OCI-LY7 (cell line): Measurements from ENCODE around the gene TP53AIP1. TPM values are rescaled to one million over a fixed set of nuclear protein-coding genes. Genes with fewer than 3 reads are reported as not detected.

Experiments used
- BruUV-seq: library from RNA; stranded (reverse); fragments of 400-500 nt; replicated peaks from 2 replicates; lab custom pipeline; 2021; lab: Mats Ljungman, UMichigan
- CTCF ChIA-PET: fragments of 300-600 bp; sonication (Branson Sonifier 250); formaldehyde crosslinking; loops from one replicate; lab custom pipeline; 2022; ENCODE audit warnings: antibody characterized with exemption; ENCODE audit not compliant: unreplicated experiment; lab: Charles Lee
- POLR2A ChIA-PET: fragments of 300-600 bp; sonication (Branson Sonifier 250); formaldehyde crosslinking; loops from one replicate; lab custom pipeline; 2022; ENCODE audit warnings: antibody characterized with exemption; lab: Charles Lee
- DNase-seq: peaks from one replicate; pipeline ENCODE4 v3.0.0-alpha.2; 2015; ENCODE audit warnings: low spot score
- H2AFZ ChIP-seq: fragments of 200-600 bp; sonication (generic), shearing (Covaris generic); 2 replicates; pipeline ENCODE4 v1.6.1; 2014; ENCODE audit warnings: mild to moderate bottlenecking, antibody characterized with exemption, low read length, moderate library complexity
- H3K27ac ChIP-seq: fragments of 200-600 bp; sonication (generic); 2 replicates; pipeline ENCODE4 v1.5.1; 2014; ENCODE audit warnings: mixed run types, low read depth, mild to moderate bottlenecking, moderate library complexity, low read length, inconsistent platforms; ENCODE audit not compliant: poor library complexity, severe bottlenecking
- H3K36me3 ChIP-seq: fragments of 200-600 bp; sonication (generic); 2 replicates; pipeline ENCODE4 v1.6.1; 2014; ENCODE audit warnings: mild to moderate bottlenecking, antibody characterized with exemption, low read length, moderate library complexity, mixed read lengths; ENCODE audit not compliant: insufficient read depth
- H3K4me1 ChIP-seq: fragments of 200-600 bp; sonication (generic); 2 replicates; pipeline ENCODE4 v1.5.1; 2014; ENCODE audit warnings: mild to moderate bottlenecking, low read length; ENCODE audit not compliant: insufficient read depth, poor library complexity, severe bottlenecking
- H3K4me2 ChIP-seq: fragments of 200-600 bp; sonication (generic); 2 replicates; pipeline ENCODE4 v1.6.1; 2014; ENCODE audit warnings: mild to moderate bottlenecking, low read length
- H3K4me3 ChIP-seq: fragments of 200-600 bp; sonication (generic); 2 replicates; pipeline ENCODE4 v1.5.1; 2014; ENCODE audit warnings: mild to moderate bottlenecking, low read depth, low read length; ENCODE audit not compliant: poor library complexity, severe bottlenecking
- H3K79me2 ChIP-seq: fragments of 200-600 bp; sonication (generic); 2 replicates; pipeline ENCODE4 v1.6.1; 2016; ENCODE audit warnings: low read depth, mild to moderate bottlenecking, low read length, moderate library complexity, mixed read lengths; ENCODE audit not compliant: insufficient read depth
- H3K9me2 ChIP-seq: fragments of 200-600 bp; sonication (generic); 2 replicates; pipeline ENCODE4 v1.6.1; 2016; ENCODE audit warnings: mild to moderate bottlenecking, low read length, mixed read lengths; ENCODE audit not compliant: insufficient read depth
- H3K9me3 ChIP-seq: fragments of 200-600 bp; sonication (generic); 2 replicates; pipeline ENCODE4 v1.6.1; 2014; ENCODE audit warnings: mild to moderate bottlenecking, mixed run types, low read length, mixed read lengths
- H4K20me1 ChIP-seq: fragments of 200-600 bp; sonication (generic); 2 replicates; pipeline ENCODE4 v1.6.1; 2014; ENCODE audit warnings: mild to moderate bottlenecking, antibody characterized with exemption, low read length, moderate library complexity, mixed read lengths; ENCODE audit not compliant: insufficient read depth
- EZH2phosphoT487 ChIP-seq: fragments of 200-600 bp; sonication (generic); IDR thresholded peaks from 2 replicates; pipeline ENCODE4 v1.6.1; 2018; ENCODE audit warnings: low read depth, borderline replicate concordance, mild to moderate bottlenecking, mixed run types, antibody characterized with exemption, low read length, moderate library complexity, mixed read lengths
- intact Hi-C: fragments of 100-400 bp; cut with micrococcal nuclease; formaldehyde crosslinking; loops from one replicate; pipeline ENCODE4 v1.10.0; 2022; ENCODE audit not compliant: unreplicated experiment
- total RNA-seq, 2 experiments: library from RNA; depleted of rRNA in 1 of 2; stranded (reverse); fragments of >200 nt in 1 of 2; shearing (Covaris generic) in 1 of 2; gene quantifications; 2 replicates each; pipeline ENCODE4 v1.2.3, GENCODE V29; 2014 to 2022
- TF ChIP-seq, protein P1 (sequence below): fragments of 200-600 bp; sonication (generic); conservative IDR thresholded peaks from 2 replicates; pipeline ENCODE4 v1.5.1; 2014; ENCODE audit warnings: mild to moderate bottlenecking, antibody characterized with exemption, low read length, moderate library complexity, mixed read lengths

The TP53AIP1 gene
- total RNA-seq, 2 experiments from 2014 or later, result not detected

DNA sequence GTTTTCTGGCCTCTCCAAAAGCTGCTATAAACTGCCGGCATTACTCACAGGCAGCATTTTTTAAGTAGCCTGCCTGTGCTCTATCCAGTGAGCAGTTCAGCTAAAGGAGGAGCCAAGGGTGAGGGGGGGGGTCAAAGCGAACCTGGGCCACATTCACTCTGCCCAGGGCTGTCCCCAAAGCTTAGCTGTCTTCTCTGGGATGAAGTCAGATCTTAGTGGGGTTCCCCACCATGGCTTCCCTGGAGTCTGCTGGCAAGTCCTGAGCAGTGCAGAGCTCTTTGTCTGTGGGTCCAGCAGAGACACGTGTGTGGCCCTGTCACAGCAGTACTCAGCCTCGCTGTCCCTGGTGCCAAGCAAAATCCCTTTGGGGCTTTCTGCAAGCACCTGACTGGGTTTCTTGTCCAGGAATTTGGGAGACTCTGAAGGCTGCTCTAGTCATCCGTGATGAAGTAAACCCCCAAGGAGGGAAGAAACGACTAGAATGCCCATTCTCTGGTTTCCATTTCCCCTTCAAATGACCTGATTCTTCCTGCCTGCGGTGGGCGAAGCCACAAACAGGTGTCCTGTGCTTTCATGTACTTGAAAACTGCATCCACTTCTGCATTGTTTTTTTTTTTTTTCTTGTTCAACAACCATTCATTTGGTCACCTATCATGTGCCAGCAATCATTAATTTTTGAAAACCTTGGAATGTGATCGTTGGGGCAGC, 48.9 kb downstream of the TP53AIP1 start:
- no peaks in the 10 kb centered on the region for H3K4me1 ChIP-seq
- no peak overlapping the region for H3K4me2 ChIP-seq
- ChIA-PET POLR2A (no interaction called here), CTCF (no interaction called here)
- H3K36me3 ChIP-seq, result no peaks in the 10 kb centered on the region
- H3K4me3 ChIP-seq, result no peak overlapping the region
- no TSS peak for BruUV-seq
- no peak for DNase-seq
- no peak overlapping the region for H3K27ac ChIP-seq
- no peak overlapping the region for H2AFZ ChIP-seq
- no peaks in the 10 kb centered on the region for H4K20me1 ChIP-seq
- no peaks in the 10 kb centered on the region for H3K79me2 ChIP-seq
- TF ChIP-seq, protein P1, sequence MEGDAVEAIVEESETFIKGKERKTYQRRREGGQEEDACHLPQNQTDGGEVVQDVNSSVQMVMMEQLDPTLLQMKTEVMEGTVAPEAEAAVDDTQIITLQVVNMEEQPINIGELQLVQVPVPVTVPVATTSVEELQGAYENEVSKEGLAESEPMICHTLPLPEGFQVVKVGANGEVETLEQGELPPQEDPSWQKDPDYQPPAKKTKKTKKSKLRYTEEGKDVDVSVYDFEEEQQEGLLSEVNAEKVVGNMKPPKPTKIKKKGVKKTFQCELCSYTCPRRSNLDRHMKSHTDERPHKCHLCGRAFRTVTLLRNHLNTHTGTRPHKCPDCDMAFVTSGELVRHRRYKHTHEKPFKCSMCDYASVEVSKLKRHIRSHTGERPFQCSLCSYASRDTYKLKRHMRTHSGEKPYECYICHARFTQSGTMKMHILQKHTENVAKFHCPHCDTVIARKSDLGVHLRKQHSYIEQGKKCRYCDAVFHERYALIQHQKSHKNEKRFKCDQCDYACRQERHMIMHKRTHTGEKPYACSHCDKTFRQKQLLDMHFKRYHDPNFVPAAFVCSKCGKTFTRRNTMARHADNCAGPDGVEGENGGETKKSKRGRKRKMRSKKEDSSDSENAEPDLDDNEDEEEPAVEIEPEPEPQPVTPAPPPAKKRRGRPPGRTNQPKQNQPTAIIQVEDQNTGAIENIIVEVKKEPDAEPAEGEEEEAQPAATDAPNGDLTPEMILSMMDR, result no peak
- no peak for TF ChIP-seq EZH2phosphoT487
- intact Hi-C loops, result no loop called here
- H3K9me3 ChIP-seq, result no peaks in the 10 kb centered on the region
- no peaks in the 10 kb centered on the region for H3K9me2 ChIP-seq

DNA sequence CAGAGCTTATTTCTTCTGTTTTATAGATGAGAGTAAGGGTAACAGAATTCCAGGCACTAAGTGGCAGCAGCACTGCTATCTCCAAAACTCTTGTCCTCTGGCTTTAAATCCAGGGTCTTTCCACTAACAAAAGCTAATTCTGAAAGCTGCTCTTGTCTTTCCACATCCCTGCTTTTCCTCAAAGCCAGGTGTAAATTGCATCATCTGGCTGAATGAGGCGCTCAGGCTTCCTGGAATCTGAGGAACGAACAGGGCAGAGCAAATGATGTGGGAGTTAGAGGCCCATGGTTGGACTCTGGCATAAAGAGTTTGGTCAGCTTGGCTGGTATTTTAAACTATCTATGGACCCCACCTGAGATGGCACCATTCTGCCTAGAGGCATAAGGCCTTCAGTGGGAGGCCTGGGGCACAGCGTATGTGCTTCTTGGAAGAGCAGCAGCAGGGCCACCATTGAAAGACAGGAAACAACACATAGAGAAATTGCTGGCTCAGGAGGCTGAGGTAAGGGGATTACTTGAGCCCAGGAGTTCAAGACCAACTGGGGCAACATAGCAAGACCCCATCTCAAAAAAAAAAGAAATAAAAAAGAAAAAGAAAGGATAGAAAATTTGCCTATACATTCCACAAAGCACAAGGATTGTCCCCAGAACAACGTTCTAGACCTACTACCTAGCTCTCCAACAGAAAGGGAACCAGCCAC, 49.7 kb downstream of the TP53AIP1 start:
- H3K4me3 ChIP-seq, result no peak overlapping the region
- no peak overlapping the region for H2AFZ ChIP-seq
- ChIA-PET POLR2A (no interaction called here), CTCF (no interaction called here)
- H3K9me2 ChIP-seq, result no peaks in the 10 kb centered on the region
- no peaks in the 10 kb centered on the region for H3K79me2 ChIP-seq
- H3K4me1 ChIP-seq, result no peaks in the 10 kb centered on the region
- H3K36me3 ChIP-seq, result no peaks in the 10 kb centered on the region
- H3K9me3 ChIP-seq, result no peaks in the 10 kb centered on the region
- no peak overlapping the region for H3K4me2 ChIP-seq
- no TSS peak for BruUV-seq
- H3K27ac ChIP-seq, result no peak overlapping the region
- TF ChIP-seq, protein P1, result no peak
- no peak for TF ChIP-seq EZH2phosphoT487
- intact Hi-C loops, result no loop called here
- DNase-seq, result no peak
- H4K20me1 ChIP-seq, result no peaks in the 10 kb centered on the region

DNA sequence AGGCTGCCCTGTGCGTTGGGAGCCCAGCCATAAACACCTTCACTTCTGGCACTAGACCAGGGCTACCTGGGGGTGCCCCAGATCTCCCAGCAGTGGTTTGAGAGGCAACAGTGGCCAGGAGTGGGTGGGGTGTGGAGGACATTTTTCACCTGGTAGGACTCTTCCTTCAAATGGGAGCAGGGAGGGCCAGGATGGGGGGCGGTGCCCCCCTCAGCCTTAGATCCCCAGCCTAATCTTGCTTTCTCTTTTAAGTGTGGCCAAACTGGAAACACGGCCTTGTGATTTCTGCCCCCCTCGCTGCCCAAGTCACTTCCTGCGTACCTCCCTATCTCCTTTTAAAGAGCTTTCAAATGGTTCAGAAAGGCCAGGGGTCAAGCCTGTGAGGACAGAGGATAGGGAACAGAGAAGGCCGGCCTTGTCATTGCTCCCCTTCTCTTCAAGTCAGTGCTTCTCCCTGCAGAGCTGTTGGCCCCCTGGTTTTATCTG, 50.7 kb downstream of the TP53AIP1 start:
- no peak overlapping the region for H3K27ac ChIP-seq
- DNase-seq, result no peak
- BruUV-seq, result no TSS peak
- POLR2A ChIA-PET, result no interaction called here
- TF ChIP-seq, protein P1, result no peak
- TF ChIP-seq EZH2phosphoT487, result no peak
- no peaks in the 10 kb centered on the region for H3K4me1 ChIP-seq
- H3K79me2 ChIP-seq, result no peaks in the 10 kb centered on the region
- H3K4me2 ChIP-seq, result no peak overlapping the region
- H3K36me3 ChIP-seq, result no peaks in the 10 kb centered on the region
- H2AFZ ChIP-seq, result no peak overlapping the region
- H3K9me2 ChIP-seq, result no peaks in the 10 kb centered on the region
- CTCF ChIA-PET, result no interaction called here
- intact Hi-C loops, result no loop called here
- no peak overlapping the region for H3K4me3 ChIP-seq
- H4K20me1 ChIP-seq, result no peaks in the 10 kb centered on the region
- H3K9me3 ChIP-seq, result no peaks in the 10 kb centered on the region
